HUES48 (cell line): ENCODE measurements around the gene CRIP1.

Experiments used
- H3K27ac ChIP-seq: one replicate; pipeline ENCODE4 v1.7.0; 2013; ENCODE audit warnings: low read depth, low read length, inconsistent platforms
- H3K27me3 ChIP-seq: 2 replicates; pipeline ENCODE4 v1.6.1; 2013; ENCODE audit warnings: mild to moderate bottlenecking, low read length; ENCODE audit not compliant: control insufficient read depth, insufficient read depth
- H3K36me3 ChIP-seq: 2 replicates; pipeline ENCODE4 v1.6.1; 2013; ENCODE audit warnings: low read length; ENCODE audit not compliant: control insufficient read depth, insufficient read depth
- H3K4me1 ChIP-seq: 2 replicates; pipeline ENCODE4 v1.6.1; 2013; ENCODE audit warnings: mild to moderate bottlenecking, low read length; ENCODE audit not compliant: control insufficient read depth, insufficient read depth
- H3K4me3 ChIP-seq: 2 replicates; pipeline ENCODE4 v1.5.1; 2013; ENCODE audit warnings: mild to moderate bottlenecking, low read depth, low read length
- H3K9ac ChIP-seq: 2 replicates; pipeline ENCODE4 v1.6.1; 2013; ENCODE audit warnings: mild to moderate bottlenecking, low read depth, low read length, moderate library complexity
- H3K9me3 ChIP-seq: 2 replicates; pipeline ENCODE4 v1.6.1; 2013; ENCODE audit warnings: low read length; ENCODE audit not compliant: control insufficient read depth, insufficient read depth

The CRIP1 gene

DNA sequence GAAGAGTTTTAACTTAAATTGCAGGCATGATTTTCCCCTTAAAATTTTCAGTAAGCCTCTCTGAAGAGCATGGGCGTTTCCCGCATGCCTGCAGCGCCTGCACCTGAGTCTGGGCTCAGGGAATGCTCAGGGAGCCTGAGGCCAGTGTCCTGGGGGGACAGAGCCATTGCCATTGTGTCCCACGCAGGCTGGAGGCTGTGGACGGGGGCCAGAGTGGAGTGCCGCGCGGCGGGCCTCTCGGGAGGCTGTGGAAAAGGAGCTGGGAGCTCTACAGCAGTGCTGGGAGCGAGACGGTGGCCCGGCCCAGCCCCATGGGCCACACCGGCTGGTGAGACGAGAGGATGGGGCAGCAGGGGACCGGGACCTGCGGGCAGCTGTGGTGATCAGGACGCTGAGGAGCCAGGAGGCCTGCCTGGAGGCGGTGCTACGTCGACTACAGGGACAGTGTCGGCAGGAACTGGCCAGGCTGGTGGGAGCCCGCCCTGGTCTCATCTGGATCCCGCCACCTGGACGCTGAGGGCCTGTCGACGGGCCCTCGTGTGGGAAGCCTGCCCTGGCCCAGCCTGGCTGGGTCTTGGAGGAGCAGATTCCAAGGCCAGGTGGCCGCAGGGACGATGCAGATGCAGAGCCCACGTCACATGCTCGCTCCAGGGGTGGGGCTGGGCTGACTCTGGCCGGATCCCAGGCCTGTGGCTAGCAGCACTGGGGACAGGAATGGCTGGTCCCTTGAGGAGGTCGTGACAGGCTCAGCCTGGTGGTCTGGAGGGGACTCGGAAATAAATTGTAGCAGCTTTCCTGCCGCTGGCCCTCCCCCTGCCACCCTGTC is 12.0 kb downstream of the CRIP1 start:
- Histone ChIP-seq H3K4me1 (no peaks in the 10 kb centered on the region), H3K9me3 (no peaks in the 10 kb centered on the region; the same call in 1 of the 2 replicates), H3K9ac (no peak overlapping the region), H3K36me3 (no peaks in the 10 kb centered on the region), H3K4me3 (no peak overlapping the region), H3K27ac (no peak overlapping the region), H3K27me3 (no peaks in the 10 kb centered on the region)

DNA sequence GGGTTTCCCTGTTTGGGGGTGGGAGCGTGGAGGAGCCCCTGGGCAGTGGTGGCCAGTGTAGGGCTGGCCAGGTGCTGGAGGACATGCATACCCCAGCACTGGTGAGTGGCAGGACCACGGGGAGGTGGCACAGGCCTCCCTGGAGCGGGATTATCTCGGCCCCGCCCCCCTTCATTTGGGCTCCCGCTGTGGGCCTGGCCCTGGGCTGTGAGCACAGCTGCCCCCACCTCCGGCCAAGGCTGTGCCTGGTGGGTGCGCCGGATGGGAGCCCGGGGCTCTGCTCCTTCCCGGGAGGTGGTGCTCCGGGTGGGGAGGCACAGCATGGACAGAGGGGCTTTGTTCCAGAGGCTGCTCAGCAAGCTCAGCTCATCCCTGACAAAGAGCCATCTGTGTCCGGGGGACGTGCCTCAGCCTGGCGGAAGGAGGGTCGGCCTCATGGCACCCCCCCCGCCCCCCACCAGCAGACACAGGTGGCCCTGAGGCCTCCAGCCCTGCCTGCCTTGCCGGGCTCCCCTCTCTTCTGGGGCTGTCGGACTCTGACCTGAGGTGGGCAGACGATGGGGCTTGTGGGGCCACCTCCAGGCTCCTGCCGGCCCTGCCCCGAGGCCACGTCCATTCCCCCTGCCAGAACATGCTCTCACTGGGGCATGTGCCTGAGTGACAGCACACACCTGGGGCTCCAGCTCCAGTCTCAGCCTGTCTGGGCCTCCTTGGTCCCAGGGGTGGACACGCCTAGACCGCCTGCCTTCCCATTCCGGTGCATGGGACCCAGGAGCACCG is 12.8 kb downstream of the CRIP1 start:
- H3K27ac ChIP-seq = no peak overlapping the region

DNA sequence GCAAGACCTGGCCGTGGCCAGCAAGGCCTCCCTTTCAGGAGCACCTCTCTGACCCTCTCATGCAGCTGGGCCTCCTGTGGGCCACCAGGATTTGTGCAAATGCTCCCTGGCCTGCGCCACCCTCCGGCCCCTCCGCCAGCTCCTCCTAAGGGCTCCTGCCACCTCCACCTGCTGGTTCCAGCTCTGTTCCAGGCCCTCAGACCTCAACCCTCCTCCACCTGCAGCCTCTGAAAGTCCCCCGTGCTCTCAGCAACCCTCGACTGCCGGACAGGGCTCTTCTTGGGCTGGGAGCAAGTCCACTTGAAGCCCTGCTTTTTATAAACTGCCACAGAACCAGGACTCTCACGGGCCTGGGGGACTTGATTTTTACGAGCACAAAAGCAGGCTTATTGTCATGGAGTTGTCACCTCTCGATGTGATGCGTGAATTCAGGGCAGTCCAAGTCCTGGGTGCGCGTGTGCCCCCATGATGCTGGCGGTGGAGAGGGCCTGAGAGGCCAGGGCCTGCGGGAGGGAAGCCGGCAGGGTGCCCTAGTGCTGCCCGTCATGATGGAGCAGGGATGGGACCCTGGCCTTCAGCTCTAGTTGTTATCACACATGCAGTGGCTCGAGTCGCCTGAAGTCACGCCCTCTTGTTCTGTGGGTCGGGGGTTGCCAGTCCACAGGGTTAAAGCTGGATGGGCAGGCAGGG is 13.5 kb downstream of the CRIP1 start:
- Histone ChIP-seq H3K9ac (no peak overlapping the region), H3K9me3 (no peaks in the 10 kb centered on the region; the same call in 1 of the 2 replicates), H3K4me3 (no peak overlapping the region), H3K27ac (no peak overlapping the region), H3K36me3 (no peaks in the 10 kb centered on the region), H3K27me3 (no peaks in the 10 kb centered on the region), H3K4me1 (no peaks in the 10 kb centered on the region)

More for the DNA sequence above, 12.8 kb downstream of the CRIP1 start:
- Histone ChIP-seq H3K27me3 (no peaks in the 10 kb centered on the region), H3K9ac (no peak overlapping the region), H3K4me1 (no peaks in the 10 kb centered on the region), H3K36me3 (no peaks in the 10 kb centered on the region), H3K4me3 (no peak overlapping the region), H3K9me3 (no peaks in the 10 kb centered on the region; the same call in 1 of the 2 replicates)

DNA sequence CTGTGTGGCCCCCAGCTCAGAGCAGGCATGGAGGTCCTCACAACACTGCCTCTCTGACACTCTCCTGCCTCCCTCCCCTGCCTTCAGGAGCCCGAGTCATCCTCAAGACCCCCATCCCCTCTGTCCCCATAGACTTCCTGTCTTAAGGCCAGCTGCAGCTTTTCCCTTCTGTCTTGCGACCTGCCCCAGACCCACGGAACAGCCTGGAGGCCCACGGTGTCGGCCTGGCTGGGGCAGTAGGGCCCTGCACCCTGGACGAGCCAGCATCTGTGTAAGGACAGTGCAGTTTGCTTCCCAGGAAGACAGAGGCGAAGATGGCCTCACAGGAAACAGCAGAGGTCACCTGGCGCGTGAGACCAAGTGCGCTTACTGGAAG is 14.0 kb downstream of the CRIP1 start:
- Histone ChIP-seq H3K27ac (no peak overlapping the region), H3K4me3 (no peak overlapping the region), H3K9ac (no peak overlapping the region), H3K27me3 (no peaks in the 10 kb centered on the region), H3K4me1 (no peaks in the 10 kb centered on the region), H3K36me3 (no peaks in the 10 kb centered on the region), H3K9me3 (no peaks in the 10 kb centered on the region; the same call in 1 of the 2 replicates)

DNA sequence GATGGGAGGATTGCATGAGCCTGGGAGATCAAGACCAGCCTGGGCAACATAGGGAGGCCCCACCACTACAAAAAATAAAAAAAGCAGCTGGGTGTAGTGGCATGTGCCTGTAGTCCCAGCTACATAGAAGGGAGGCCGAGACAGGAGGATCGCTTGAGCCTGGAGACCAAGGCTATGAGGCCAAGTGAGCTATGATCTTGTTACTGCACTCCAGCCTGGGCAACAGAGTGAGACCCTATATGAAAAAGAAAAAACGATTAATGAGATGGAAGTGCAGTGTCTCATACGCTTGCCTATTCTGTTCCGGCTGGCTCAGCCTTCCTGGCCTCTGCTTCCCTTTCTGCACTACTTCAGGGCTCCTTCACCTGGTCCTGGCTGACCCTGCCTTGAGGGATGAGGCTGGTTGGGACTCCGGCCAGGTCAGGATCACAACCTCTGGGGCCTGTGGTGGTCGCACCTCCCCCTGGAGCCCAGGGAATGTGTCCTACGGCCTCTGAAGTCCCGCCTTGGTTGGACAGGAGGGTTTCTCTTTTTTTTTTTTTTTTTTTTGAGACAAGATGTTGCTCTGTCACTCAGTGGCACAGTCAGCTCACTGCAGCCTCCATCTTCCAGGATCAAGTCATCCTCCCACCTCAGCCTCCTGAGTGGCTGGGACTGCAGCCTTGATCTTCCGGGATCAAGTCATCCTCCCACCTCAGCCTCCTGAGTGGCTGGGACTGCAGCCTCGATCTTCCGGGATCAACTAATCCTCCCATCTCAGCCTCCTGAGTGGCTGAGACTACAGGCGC is 15.0 kb downstream of the CRIP1 start:
- Histone ChIP-seq H3K27ac (no peak overlapping the region), H3K4me1 (no peaks in the 10 kb centered on the region), H3K9ac (no peak overlapping the region), H3K9me3 (no peaks in the 10 kb centered on the region; the same call in 1 of the 2 replicates), H3K27me3 (no peaks in the 10 kb centered on the region), H3K36me3 (no peaks in the 10 kb centered on the region), H3K4me3 (no peak overlapping the region)

DNA sequence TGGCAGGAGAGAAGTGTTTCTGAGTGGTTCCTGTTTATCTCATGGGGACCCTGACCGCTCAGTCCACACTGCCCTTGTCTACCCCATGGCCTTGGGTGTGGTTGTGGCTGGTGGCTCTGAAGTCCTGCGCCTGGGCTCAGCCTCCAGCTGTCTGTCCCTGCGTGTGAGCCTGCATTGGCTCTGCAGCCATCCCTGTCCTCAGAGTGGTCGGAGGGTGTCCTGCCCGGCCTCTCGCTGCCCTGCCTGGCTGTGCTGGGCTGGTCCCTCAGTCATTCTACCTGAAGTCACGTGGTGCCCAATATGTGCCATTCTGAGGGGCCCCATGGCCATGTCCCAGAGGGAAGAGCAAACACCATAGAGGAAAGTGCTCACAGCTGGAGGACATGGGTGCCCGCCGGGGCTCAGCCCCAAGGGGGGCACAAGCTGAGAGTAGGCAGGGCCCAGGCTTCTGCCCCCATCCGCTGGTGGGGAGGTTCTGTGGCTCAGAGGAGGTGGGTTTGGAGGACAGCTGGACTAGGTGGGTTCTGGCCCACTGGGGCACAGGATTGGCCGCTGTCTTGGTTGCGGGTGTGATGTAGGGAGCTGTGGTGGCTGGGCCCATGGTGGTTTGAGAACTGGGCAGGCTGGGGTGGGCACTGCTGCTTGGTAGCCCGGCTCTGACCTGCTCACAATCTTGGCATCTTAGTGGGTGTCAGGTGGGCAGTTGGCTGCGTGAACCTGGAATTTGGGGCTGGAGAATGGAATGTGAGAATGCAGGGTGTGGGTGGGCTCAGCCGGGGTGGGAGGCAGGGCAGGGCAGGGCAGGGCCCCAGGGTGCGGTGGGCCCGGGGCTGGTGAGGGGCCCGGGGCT is 16.0 kb downstream of the CRIP1 start:
- Histone ChIP-seq H3K4me1 (no peaks in the 10 kb centered on the region), H3K4me3 (no peak overlapping the region), H3K36me3 (no peaks in the 10 kb centered on the region), H3K9ac (no peak overlapping the region), H3K27ac (no peak overlapping the region), H3K27me3 (no peaks in the 10 kb centered on the region), H3K9me3 (peaks cover 2% of the 10 kb centered on the region; the same call in 1 of the 2 replicates)

DNA sequence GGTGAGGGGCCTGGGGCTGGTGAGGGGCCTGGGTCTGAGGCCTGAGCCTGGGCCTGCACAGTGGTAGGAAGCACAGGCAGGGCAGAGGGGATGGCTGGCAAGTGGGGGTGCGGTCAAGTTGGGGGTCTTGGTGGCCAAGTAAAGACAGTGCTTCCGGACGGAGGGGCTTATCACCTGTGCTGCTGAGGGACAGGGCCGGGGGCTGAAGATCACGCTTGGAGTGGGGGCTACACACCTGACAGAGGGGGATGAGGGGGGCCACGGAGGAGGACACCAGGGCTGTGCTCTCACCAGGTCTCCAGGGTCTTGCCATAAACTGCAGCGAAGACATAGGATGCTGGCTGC is 16.6 kb downstream of the CRIP1 start:
- Histone ChIP-seq H3K9me3 (peaks cover 8% of the 10 kb centered on the region), H3K4me3 (no peak overlapping the region), H3K27me3 (no peaks in the 10 kb centered on the region), H3K9ac (no peak overlapping the region), H3K36me3 (no peaks in the 10 kb centered on the region), H3K4me1 (no peaks in the 10 kb centered on the region), H3K27ac (no peak overlapping the region)

DNA sequence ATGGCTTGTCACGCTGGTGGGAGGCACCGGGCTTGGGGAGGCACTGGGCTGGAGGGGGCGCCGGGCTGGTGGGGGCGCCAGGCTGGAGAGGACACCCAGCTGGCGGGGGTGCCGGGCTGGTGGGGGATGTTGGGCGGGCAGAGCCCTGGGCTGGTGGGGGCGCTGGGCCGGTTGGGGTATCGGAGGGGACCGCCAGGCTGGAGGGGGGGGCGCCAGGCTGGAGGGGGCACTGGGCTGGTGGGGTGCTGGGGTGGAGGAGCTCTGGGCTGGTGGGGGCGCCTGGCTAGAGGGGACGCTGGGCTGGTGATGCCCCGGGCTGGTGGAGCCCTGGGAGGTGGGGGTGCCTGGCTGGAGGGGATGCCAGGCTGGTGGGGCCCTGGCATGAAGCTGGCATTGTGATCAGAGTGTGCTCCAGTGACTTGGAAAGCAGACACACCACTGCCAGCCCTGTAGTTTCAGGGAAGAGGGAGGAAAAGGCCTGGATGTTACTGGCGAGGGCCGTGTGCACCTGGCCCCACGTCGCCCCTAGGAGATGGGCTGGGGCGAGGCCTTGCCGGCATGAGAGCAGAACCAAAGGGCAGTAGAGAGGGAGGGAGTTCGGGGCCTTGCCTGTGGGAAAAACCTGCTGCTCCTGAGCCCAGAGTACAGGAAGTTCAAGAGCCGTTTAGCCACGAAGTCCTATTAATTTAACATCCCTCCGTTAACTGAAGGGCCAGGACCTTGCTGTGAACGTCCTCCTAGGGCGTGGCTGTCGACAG is 17.4 kb downstream of the CRIP1 start:
- Histone ChIP-seq H3K27me3 (no peaks in the 10 kb centered on the region), H3K36me3 (no peaks in the 10 kb centered on the region), H3K4me3 (no peak overlapping the region), H3K27ac (no peak overlapping the region), H3K9ac (no peak overlapping the region), H3K4me1 (no peaks in the 10 kb centered on the region), H3K9me3 (peaks cover 12% of the 10 kb centered on the region)

DNA sequence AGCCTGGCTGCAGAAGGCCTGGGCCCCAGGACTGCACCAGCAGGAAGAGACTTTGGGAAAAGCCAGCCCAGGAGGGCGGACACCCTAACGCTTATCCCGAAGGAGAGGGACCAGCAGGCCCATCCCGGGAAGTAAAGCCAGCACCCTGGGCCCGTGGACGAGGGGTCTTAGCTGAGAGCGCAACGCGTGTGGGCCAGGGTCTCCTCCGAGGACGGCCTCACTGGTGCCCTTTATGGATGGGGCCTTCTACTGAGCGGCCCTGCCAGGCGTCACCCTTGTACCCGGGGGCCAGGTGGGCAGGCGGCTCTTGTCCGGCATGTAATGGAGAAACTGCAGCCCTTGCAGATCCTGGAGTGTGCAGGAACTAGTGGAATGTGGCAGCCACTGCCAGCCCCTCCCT is 18.4 kb downstream of the CRIP1 start:
- Histone ChIP-seq H3K4me3 (no peak overlapping the region), H3K9ac (no peak overlapping the region), H3K27ac (no peak overlapping the region), H3K4me1 (no peaks in the 10 kb centered on the region), H3K9me3 (peaks cover 12% of the 10 kb centered on the region), H3K27me3 (no peaks in the 10 kb centered on the region), H3K36me3 (no peaks in the 10 kb centered on the region)
